ENCODE measurements around the gene B3GAT3. TPM values are rescaled to one million over a fixed set of nuclear protein-coding genes. Genes with fewer than 3 reads are reported as not detected.
"Not testable (repeated sequence)": the region's sequence is repeated elsewhere in the genome, so short reads cannot be mapped to it uniquely, and the experiment has no call there.

Gene B3GAT3
- total RNA-seq, 1 donor from 2014 or later, result 16.2 TPM

GRCh38 chr11:62603776-62604299 lies 17.9 kb downstream of the B3GAT3 start:
- DNase-seq, result no peak

DNA sequence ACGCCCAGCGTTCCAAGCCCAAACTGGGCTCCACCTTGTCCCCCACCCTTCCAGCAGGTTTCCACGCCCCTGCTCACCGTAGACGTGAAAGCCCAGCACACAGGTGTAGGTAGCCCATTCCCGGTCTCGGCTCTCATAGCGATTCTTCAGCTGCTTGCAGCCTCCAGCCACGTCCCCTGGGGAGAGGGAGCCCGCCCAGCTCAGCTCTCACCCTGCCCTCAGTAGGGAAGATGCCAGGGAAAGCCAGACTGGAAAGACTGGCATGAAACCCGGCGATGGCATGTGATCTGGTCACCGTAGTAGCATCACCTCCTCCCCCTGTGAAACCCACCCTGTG lies 18.7 kb downstream of the B3GAT3 start:
- DNase-seq, result no peak

- peak; percentile 65 for DNase-seq
These were observed 19.4 kb downstream of the B3GAT3 start for GRCh38 chr11:62602141-62603071.

- DNase-seq, result peak; percentile 98
These were observed 20.2 kb downstream of the B3GAT3 start, which contains the start of gene MTA2 for GRCh38 chr11:62601372-62602140. MTA2 (minus strand) TSS chr11:62601865; CDS start chr11:62601450, 415 bp downstream.

- peak; percentile 61 for DNase-seq
These were observed 20.7 kb downstream of the B3GAT3 start for GRCh38 chr11:62601122-62601371.

DNA sequence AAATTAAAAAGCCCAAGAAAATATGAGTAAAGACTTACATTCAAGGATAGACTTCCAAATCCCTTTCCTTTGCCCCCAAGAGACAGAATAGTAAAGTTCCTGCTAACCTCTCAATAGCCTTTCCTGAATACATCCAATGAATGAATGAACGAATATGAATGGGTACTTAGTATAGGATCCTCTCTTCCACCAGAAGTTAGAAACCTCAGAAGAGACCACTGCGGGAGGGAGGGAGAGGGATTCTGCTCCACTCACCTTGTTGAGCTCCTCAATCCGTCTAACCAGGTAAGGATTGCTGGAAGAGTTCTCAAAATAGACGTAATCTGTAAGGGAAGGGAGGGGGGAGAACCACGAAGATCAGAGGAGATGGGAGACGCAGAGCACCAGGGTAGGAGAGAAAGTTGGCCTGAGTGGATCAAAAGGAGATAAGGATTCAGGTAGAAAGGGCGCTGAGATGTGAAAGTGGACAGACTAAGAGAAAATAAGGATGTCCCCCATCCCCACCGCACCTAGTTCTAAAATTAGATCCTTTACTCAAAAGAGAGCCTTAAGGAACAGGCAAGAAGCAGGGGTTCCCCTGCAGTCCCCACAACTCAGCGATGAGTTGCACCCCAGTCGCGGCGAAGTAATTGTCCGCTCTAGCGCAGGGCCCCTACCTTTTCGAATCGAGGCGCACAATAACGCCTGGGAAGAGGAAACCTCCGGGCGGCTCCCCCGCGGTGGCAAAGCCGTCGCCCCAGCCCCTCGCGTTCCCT lies 21.2 kb downstream of the B3GAT3 start:
- peak; percentile 23 for DNase-seq

- DNase-seq, result no peak
These were observed 21.9 kb downstream of the B3GAT3 start for GRCh38 chr11:62599901-62600300.

GRCh38 chr11:62599069-62599696 lies 22.6 kb downstream of the B3GAT3 start:
- peak; percentile 99 for DNase-seq

DNA sequence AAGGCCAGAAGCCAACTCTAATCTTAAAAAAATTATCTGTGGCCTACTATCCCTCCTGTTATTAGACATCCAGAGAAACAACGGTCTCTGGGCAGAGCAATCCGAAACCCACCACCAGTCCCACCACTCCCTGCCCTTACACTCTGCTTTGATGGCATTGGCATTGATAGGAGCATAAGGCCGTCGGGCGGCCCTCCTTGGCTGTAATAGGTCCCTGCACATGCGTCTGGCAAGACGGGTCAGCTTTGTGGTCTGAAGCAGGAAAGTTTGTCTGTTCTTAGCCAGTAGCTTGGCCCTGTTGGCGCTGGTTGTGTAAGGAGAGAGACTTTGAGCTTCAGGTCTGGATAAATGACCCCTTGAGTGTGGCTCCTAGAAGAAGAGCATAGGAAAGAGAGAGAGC lies 26.7 kb downstream of the B3GAT3 start:
- no peak for DNase-seq

DNA sequence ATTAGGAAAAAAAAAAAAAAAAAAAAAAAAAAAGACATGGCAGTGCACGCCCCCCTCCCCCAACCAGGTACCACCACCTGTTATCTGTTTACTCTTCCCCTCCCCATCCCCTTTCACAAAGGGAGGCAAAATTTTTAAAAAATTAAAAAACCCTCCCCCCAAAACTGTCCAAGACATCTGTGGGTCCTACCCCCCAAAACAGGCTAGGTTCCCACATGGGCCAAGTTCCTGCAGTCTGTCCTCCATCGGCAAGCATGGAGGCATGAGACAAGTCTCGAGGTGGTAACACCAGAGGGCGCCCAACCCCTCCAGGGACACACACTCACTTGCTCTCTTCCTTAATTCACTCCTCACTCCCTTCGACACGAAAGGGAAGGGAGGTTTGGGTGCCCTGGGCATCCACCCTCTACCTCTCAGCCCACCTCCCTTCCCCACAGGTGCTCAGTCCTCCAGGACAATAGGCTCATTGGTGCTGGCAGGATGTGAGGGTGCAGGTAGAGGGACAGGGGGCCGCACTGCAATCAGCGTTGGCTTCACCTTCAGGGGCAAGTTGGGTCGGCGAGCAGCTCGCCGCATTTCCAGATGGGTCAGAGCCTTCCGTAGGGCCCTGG lies 28.2 kb downstream of the B3GAT3 start:
- peak; percentile 88 for DNase-seq

GRCh38 chr11:62592989-62593421 lies 28.8 kb downstream of the B3GAT3 start:
- no peak for DNase-seq

DNA sequence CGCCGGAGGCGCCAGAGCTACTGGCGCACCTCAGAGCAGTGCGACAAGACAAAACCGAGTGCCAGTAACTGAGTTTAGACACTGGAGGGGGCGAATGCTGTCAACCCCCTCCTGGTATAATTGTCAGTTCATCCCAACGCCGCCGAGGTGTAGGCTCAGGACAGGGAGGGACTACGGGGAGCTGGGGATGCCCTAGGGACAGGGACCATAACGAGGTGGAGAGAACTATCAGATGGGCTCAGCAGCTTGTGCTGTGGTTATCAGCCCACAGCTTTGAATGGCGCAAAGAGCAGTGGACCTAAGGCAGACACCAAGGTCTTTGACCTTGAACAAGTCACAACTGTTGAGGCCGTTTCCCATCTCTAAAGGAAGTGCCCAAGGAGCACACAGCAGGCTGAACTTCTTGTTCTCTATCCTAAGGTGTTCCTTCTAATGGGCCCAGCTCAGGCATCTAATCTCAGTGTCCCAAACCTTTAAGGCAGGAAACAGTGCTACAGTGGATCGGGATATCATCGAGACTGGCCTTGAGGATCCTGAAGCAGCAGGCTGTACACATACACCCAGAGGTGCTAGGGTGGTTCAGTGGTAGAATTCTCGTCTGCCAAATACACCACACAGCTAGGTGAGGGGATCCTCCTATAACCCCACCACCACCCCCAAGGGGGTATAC lies 29.5 kb downstream of the B3GAT3 start:
- DNase-seq, result no peak

DNA sequence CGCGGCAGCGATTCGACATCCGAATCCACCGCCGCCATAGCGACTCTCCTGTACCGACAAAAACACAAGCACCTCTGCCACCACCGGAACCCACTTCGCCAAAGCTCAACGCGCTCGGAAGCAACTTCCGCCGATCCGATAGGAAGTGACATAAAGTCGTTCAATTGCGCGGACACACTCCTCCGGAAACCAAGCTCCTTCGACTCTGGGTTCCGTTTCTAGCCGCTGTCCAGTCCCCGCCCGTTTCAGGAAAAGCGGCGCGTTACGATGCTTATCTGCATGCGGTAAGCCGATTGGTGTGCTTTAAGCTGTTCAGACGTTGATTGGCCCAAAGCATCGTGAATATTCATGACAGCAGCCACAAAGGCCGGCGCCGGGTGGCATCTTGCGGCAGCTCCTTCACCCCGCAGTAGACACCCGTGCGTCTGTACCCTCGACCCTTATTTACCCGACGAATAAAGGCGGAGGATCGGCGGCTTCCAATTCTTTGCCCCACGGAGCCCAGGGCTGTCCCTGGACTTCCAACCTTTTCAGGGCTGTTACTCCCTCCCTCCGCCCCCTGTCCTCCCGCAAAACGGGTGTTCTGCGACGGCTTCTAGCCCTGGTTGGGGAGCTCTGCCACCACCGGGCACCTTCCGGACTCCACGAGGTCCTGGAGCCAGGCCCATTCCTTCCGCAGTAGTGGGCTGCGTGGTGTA lies 30.2 kb downstream of the B3GAT3 start, which contains the start of gene TUT1:
TUT1 (minus strand) TSS at position 76 of the 698 bp plus-strand sequence; CDS start at position 38, 38 bp downstream.
- DNase-seq, result peak; percentile 100

DNA sequence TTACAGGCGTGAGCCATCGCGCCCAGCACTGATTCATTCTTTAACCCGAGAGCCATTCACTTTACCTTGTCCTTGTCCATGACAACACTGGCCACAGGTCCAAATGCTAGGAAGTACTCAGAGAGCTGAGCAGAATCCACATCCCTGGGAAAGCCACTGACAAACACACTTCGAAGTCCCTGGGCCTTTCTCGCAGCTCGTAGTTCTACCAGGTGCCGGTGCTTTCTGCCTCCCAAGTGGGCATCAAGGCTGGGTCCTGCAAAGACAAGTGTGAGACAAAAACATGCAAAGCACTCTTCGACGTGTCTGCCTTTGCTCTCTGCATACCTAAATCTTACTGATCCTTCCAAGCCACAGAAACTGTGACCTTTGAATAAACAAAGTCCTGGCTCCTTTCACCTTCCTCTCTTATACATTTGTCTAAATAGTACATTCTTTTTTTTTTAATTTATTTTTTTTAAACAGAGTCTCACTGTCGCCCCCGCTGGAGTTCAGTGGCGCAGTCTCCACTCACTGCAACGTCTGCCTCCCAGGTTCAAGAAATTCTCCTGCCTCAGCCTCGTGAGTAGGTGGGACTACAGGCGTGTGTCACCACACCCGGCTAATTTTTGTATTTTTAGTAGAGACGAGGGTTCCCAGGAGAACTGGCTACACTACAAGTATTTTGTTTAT lies 32.7 kb downstream of the B3GAT3 start:
- DNase-seq, result peak; percentile 67

GRCh38 chr11:62585356-62585755 lies 36.4 kb downstream of the B3GAT3 start:
- DNase-seq, result not testable (repeated sequence)

- DNase-seq, result not testable (repeated sequence)
These were observed 40.1 kb downstream of the B3GAT3 start for GRCh38 chr11:62581735-62582134.

DNA sequence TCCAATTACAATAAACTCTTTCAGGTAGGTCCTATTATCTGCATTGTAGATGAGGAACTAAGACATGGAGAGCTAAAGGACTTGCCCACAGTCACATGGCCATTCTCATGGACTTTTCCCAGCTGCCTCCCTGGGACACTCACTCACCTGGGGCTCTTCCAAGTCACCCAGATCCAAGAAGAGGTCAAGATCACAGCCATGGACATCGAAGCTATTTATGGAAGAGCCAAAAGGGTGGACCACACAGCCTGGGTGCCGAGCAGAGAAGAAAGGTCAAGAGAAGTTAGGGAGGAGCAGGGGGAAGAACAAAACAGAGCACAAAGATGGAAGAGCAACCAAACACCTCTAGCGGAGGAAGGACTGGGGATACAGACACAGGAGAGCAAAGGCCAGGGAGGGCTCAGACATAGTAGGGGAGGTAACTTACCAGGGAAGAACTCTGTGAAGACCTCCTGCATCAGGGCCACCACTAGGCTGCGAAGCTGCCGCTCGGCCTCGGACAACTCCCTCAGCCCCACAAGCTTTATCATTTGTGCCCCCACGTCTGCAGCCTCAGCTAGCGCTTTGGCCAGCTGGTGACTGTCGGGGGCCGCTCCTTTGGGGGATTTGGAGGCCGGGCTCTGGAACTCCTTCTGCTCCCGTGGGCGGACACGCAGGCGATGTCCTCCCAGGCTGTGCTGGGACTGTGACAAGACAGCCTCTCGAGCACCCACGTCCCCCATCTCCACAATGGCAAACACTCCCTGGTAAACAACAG lies 40.6 kb downstream of the B3GAT3 start:
- no peak for DNase-seq

GRCh38 chr11:62579252-62579651 lies 42.5 kb downstream of the B3GAT3 start:
- DNase-seq, result no peak

GRCh38 chr11:62578541-62578940 lies 43.2 kb downstream of the B3GAT3 start:
- DNase-seq, result no peak

Measured in dermis blood vessel endothelial cell (primary cell).